ENCODE results near the gene RPL18.

RPL18 gene

DNA sequence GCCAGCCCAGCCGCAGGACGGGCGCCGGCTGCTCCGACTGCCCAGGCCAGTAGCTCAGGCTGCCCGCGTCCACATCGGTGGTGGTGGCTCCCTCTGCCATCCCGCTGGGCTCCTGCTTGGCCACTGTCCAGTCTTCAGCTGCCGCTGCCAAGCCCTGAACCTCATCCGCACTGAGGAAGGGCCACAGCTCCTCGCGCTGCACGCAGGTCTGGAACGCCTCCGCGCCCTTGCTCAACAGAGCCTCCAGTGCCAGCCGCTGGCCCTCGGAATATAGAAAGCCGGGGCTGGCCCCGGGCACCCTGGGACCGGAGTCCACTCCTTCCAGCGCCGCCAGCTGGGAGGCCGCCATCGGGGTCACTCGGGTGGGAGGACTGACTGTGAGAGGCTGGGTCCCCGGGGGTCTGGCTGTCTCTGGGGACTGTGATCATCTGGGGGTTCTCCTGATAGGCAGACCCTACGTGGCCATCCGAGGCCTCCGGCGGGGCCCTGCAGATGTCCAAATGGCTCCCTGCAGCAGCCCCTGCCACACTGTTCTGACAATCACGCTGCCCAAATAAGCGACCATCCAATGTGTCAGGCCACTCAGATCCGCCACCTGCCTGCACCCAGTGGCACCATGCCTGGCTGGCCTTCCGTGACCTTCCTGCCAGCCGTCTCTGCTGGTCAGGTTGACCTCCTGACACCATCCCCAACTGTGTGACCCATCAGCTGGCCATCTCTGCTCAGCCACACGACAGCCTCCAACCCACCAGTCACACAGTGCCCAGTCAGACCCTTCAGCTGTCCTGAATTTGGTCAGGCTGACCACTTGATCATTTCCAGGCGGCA lies 5.7 kb downstream of the RPL18 start:
- peaks cover 34% of the 10 kb centered on the region for H3K36me3 ChIP-seq (ENCODE audit: insufficient read depth, low read length)
- H3K79me2 ChIP-seq (ENCODE audit: insufficient read depth, low read length): peaks cover 29% of the 10 kb centered on the region
- H3K4me3 ChIP-seq (ENCODE audit: low read depth in 1 of 2, low read length in 2 of 2): no peak overlapping the region
- no peak overlapping the region for H3K4me2 ChIP-seq (ENCODE audit: insufficient read depth, low read length)
- H3K4me1 ChIP-seq (ENCODE audit: insufficient read depth, low read length): peaks cover 20% of the 10 kb centered on the region
- no peak for ATAC-seq (ENCODE audit: insufficient read depth, low read depth)
- no peak for DNase-seq
- no peak for TF ChIP-seq EZH2 (IDR thresholded peaks at IDR 0.05; ENCODE audit: borderline replicate concordance, low read depth, low read length, severe bottlenecking)
- no peak overlapping the region for H2AFZ ChIP-seq (ENCODE audit: low read depth, low read length)
- no peak overlapping the region for H3K9ac ChIP-seq (ENCODE audit: low read depth, low read length)
- H3K27me3 ChIP-seq (ENCODE audit: insufficient read depth, low read length, poor library complexity): no peaks in the 10 kb centered on the region
- H3K27ac ChIP-seq (ENCODE audit: low read length): no peak overlapping the region
- H3K9me3 ChIP-seq (ENCODE audit: insufficient read depth, low read length, severe bottlenecking): no peaks in the 10 kb centered on the region
- H4K20me1 ChIP-seq (ENCODE audit: insufficient read depth, low read length): peaks cover 46% of the 10 kb centered on the region

DNA sequence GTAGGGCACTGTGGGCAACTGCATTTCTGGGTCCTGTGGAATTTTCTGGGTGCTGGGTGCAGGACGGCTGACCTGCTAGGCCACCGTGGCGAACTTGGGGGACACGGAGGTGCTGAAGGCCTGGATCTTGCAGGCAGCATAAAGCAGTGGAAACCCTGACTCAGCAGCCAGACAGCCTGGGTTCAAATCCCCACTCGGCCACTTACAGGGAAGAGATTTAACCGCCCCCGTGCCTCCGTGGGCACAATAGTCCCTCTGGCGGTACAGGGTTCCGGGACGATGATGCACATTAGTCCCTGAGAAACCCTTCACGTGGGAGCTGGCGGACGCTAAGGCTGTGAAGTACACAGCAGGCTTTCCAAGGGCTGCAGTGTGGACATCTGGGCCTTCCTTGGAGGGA lies 7.1 kb downstream of the RPL18 start:
- no peak overlapping the region for H2AFZ ChIP-seq (ENCODE audit: low read depth, low read length)
- H3K9ac ChIP-seq (ENCODE audit: low read depth, low read length): no peak overlapping the region
- H3K36me3 ChIP-seq (ENCODE audit: insufficient read depth, low read length): peaks cover 21% of the 10 kb centered on the region
- ATAC-seq (ENCODE audit: insufficient read depth, low read depth) (no peak), DNase-seq (no peak)
- no peak overlapping the region for H3K27ac ChIP-seq (ENCODE audit: low read length)
- no peak overlapping the region for H3K4me3 ChIP-seq (ENCODE audit: low read depth in 1 of 2, low read length in 2 of 2)
- no peak overlapping the region for H3K4me2 ChIP-seq (ENCODE audit: insufficient read depth, low read length)
- H3K4me1 ChIP-seq (ENCODE audit: insufficient read depth, low read length): peaks cover 6% of the 10 kb centered on the region
- H3K27me3 ChIP-seq (ENCODE audit: insufficient read depth, low read length, poor library complexity): no peaks in the 10 kb centered on the region
- peaks cover 33% of the 10 kb centered on the region for H4K20me1 ChIP-seq (ENCODE audit: insufficient read depth, low read length)
- TF ChIP-seq, protein P1, sequence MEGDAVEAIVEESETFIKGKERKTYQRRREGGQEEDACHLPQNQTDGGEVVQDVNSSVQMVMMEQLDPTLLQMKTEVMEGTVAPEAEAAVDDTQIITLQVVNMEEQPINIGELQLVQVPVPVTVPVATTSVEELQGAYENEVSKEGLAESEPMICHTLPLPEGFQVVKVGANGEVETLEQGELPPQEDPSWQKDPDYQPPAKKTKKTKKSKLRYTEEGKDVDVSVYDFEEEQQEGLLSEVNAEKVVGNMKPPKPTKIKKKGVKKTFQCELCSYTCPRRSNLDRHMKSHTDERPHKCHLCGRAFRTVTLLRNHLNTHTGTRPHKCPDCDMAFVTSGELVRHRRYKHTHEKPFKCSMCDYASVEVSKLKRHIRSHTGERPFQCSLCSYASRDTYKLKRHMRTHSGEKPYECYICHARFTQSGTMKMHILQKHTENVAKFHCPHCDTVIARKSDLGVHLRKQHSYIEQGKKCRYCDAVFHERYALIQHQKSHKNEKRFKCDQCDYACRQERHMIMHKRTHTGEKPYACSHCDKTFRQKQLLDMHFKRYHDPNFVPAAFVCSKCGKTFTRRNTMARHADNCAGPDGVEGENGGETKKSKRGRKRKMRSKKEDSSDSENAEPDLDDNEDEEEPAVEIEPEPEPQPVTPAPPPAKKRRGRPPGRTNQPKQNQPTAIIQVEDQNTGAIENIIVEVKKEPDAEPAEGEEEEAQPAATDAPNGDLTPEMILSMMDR (IDR thresholded peaks at IDR 0.05; ENCODE audit: borderline replicate concordance, extremely low read depth, low read length, poor library complexity, severe bottlenecking): no peak
- no peak for TF ChIP-seq EZH2 (IDR thresholded peaks at IDR 0.05; ENCODE audit: borderline replicate concordance, low read depth, low read length, severe bottlenecking)
- peaks cover 15% of the 10 kb centered on the region for H3K79me2 ChIP-seq (ENCODE audit: insufficient read depth, low read length)
- H3K9me3 ChIP-seq (ENCODE audit: insufficient read depth, low read length, severe bottlenecking): no peaks in the 10 kb centered on the region

DNA sequence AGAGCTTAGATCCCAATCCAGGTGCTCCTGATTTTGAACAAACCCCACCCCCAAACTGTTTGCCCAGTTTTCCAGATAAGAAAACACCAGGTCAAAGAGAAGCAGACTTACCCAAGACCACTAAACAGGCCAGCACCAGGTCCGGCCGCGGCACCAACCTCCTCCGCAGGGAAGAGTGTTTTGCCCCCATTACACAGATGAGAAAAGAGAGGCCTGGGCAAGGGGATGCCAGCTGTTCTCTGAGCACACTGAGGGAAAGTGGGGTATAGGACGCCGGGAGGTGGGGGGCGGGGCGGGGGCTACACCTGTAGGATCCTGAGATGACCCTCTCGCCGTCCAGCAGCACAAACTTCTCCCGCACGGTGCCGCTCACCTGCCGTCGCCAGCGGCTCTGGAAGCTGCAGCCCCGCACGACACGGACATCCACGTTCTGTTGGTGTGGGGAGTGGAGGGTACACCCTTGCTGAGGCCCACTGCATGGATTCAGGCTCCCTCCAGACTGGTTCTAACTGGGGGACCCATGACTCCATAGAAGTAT lies 9.3 kb downstream of the RPL18 start:
- Histone ChIP-seq H3K27ac (ENCODE audit: low read length) (no peak overlapping the region), H3K4me3 (ENCODE audit: low read depth in 1 of 2, low read length in 2 of 2) (no peak overlapping the region), H3K9ac (ENCODE audit: low read depth, low read length) (no peak overlapping the region), H3K4me1 (ENCODE audit: insufficient read depth, low read length) (no peaks in the 10 kb centered on the region), H3K36me3 (ENCODE audit: insufficient read depth, low read length) (no peaks in the 10 kb centered on the region), H4K20me1 (ENCODE audit: insufficient read depth, low read length) (peaks cover 12% of the 10 kb centered on the region; the same call in 1 of the 2 replicates), H3K9me3 (ENCODE audit: insufficient read depth, low read length, severe bottlenecking) (no peaks in the 10 kb centered on the region), H3K79me2 (ENCODE audit: insufficient read depth, low read length) (no peaks in the 10 kb centered on the region), H3K27me3 (ENCODE audit: insufficient read depth, low read length, poor library complexity) (no peaks in the 10 kb centered on the region), H2AFZ (ENCODE audit: low read depth, low read length) (no peak overlapping the region), H3K4me2 (ENCODE audit: insufficient read depth, low read length) (no peak overlapping the region)
- DNase-seq (no peak), ATAC-seq (ENCODE audit: insufficient read depth, low read depth) (no peak)
- TF ChIP-seq, protein P1 (IDR thresholded peaks at IDR 0.05; ENCODE audit: borderline replicate concordance, extremely low read depth, low read length, poor library complexity, severe bottlenecking): no peak
- TF ChIP-seq EZH2 (IDR thresholded peaks at IDR 0.05; ENCODE audit: borderline replicate concordance, low read depth, low read length, severe bottlenecking): no peak

DNA sequence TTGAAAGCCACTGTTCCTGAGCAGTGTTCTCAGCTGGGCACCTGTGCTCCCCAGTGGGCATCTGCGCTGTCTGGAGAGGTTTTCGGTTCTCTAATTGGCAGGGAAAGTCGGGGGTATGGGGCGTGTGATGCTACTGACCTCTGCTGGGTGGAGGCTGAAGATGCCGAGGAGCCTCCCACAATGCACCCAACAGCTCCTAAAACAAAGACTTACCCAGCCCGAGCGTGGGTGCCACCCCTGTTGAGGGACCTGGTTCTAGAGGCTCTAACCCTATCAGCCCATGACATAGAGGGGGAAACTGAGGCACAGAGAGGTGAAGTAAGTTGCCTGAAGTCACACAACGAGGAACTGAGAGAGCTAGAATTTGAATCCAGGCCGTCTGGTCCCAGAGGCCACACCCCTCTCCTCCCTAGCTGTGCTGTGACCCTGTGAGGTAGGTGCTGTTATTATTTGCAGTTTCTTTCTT lies 10.1 kb downstream of the RPL18 start:
- H3K27ac ChIP-seq (ENCODE audit: low read length): no peak overlapping the region
- no peak overlapping the region for H3K4me3 ChIP-seq (ENCODE audit: low read depth in 1 of 2, low read length in 2 of 2)

More for the DNA sequence above, 10.1 kb downstream of the RPL18 start:
- no peak for TF ChIP-seq EZH2 (IDR thresholded peaks at IDR 0.05; ENCODE audit: borderline replicate concordance, low read depth, low read length, severe bottlenecking)
- TF ChIP-seq, protein P1 (IDR thresholded peaks at IDR 0.05; ENCODE audit: borderline replicate concordance, extremely low read depth, low read length, poor library complexity, severe bottlenecking): peak; percentile 66
- no peak overlapping the region for H3K9ac ChIP-seq (ENCODE audit: low read depth, low read length)
- H3K4me2 ChIP-seq (ENCODE audit: insufficient read depth, low read length): no peak overlapping the region
- 0 out of 2 replicates have a peak, but pooled peaks cover 5% of the 10 kb centered on the region for H4K20me1 ChIP-seq (ENCODE audit: insufficient read depth, low read length)
- no peaks in the 10 kb centered on the region for H3K79me2 ChIP-seq (ENCODE audit: insufficient read depth, low read length)
- no peaks in the 10 kb centered on the region for H3K27me3 ChIP-seq (ENCODE audit: insufficient read depth, low read length, poor library complexity)
- H3K4me1 ChIP-seq (ENCODE audit: insufficient read depth, low read length): no peaks in the 10 kb centered on the region
- DNase-seq (peak; percentile 52), ATAC-seq (ENCODE audit: insufficient read depth, low read depth) (peak; percentile 82)
- H3K36me3 ChIP-seq (ENCODE audit: insufficient read depth, low read length): no peaks in the 10 kb centered on the region
- H2AFZ ChIP-seq (ENCODE audit: low read depth, low read length): 0 out of 2 replicates have a peak overlapping the region, but pooled peaks have one; percentile 55
- no peaks in the 10 kb centered on the region for H3K9me3 ChIP-seq (ENCODE audit: insufficient read depth, low read length, severe bottlenecking)

Measured in DND-41 (cell line).